IPS-20b (cell line): ENCODE results near the gene RNASEH2A.
"Not testable (repeated sequence)": the region's sequence is repeated elsewhere in the genome, so short reads cannot be mapped to it uniquely, and the experiment has no call there.

ENCODE experiments used
- H3K27ac ChIP-seq: one replicate; pipeline ENCODE4 v1.5.1; 2013; ENCODE audit warnings: low read length
- H3K27me3 ChIP-seq: 2 replicates; pipeline ENCODE4 v1.6.1; 2013; ENCODE audit warnings: mild to moderate bottlenecking, low read length, inconsistent platforms; ENCODE audit not compliant: insufficient read depth
- H3K36me3 ChIP-seq: 2 replicates; pipeline ENCODE4 v1.6.1; 2013; ENCODE audit warnings: low read depth, mild to moderate bottlenecking, inconsistent platforms, low read length, moderate library complexity; ENCODE audit not compliant: insufficient read depth
- H3K4me1 ChIP-seq: 2 replicates; pipeline ENCODE4 v1.6.1; 2013; ENCODE audit warnings: mild to moderate bottlenecking, control low read depth, inconsistent platforms, low read length, moderate library complexity; ENCODE audit not compliant: insufficient read depth
- H3K4me3 ChIP-seq: 2 replicates; pipeline ENCODE4 v1.5.1; 2013; ENCODE audit warnings: mild to moderate bottlenecking, low read length, inconsistent platforms
- H3K9ac ChIP-seq: 2 replicates; pipeline ENCODE4 v1.6.1; 2013; ENCODE audit warnings: low read depth, mild to moderate bottlenecking, inconsistent platforms, low read length, moderate library complexity
- H3K9me3 ChIP-seq: 2 replicates; pipeline ENCODE4 v1.6.1; 2013; ENCODE audit warnings: mild to moderate bottlenecking, low read depth, low read length, inconsistent platforms; ENCODE audit not compliant: insufficient read depth

Gene RNASEH2A

DNA sequence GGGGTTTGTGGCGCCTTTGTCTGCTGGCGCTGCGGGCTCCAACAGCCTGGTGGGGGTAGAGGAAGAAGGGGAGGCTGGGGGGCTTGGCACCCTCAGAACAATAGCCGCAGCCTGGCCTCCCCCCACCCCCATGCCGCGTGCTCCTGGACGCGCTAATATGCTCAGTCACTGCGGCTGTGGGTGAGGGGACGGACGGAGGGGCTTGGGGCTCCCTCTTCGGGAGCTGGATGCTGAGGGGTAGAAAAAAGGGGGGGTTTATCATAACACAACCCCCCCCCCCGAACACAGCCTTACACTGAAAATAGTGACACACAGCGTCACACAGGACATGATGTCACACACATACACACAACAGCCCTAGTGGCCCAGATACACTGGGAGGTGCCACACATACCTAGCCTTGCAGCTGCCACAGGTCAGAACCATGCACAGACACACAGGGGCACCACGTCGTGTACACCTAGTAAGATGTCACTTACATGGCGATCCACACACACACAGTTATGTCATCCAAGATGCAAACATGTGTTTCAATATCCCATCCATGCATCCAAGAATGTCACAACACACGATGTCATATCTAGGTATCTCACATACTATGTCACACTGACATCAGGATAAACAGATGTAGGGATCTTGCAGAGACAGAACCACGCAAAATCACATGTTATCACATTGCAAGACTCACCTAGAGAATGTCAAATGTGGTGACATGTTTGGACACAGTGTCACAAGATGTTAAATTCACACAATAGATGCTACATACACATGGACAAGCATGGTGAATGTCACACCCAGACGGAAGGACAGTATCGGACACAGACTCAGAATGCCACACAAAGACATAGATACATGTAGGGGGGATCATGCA is 32.7 kb downstream of the RNASEH2A start:
- peaks cover 49% of the 10 kb centered on the region for H3K27me3 ChIP-seq
- peaks cover 9% of the 10 kb centered on the region for H3K4me1 ChIP-seq
- no peak overlapping the region for H3K27ac ChIP-seq
- H3K9me3 ChIP-seq, result no peaks in the 10 kb centered on the region
- peak overlapping the region; percentile 69 for H3K4me3 ChIP-seq
- no peaks in the 10 kb centered on the region for H3K36me3 ChIP-seq
- peak overlapping the region; percentile 55; the same call in 1 of the 2 replicates for H3K9ac ChIP-seq

DNA sequence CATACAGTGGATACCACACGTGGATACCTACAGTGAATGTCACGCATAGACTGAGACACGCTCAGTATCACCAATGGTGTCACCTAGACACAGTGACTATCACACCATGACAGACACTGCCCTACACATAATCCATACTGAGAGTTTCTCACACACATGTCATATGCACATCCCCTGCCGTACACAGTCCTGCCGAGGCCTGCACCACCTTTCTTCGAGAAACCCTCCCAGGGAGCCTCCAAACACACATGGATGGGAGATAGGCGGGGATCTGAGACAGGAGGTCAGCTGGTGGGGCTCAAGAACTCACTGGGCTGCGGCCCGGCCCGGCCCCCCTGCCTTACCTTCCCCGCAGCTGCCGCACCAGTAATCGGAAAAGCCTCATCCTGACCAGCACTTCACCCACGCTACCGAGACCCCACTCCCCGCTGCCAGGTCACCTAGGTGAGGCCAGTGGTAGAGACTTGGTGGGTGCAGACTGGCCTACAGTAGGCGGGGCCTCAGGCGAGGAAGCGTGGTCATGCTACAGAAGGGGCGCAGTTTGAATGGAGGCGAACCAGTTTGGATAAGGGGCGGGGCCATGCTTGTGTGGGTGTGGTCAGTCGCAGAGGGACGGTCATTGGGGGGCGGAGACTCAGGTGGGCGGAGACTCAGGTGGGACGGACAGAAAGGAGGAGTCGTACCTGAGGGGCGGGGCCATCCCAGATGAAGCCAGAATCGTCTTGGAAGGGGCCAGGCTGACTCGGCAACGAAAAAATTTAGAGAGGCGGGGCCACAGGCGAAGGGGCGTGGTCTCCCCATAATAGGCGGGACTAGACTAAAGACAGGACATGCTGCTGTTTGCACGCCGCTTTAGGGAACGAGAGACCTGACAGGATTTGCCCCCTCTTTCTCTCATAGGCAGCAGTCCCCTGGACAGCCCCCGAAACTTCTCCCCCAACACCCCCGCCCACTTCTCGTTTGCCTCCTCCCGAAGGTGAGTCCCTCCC is 34.0 kb downstream of the RNASEH2A start:
- Histone ChIP-seq H3K27me3 (peaks cover 36% of the 10 kb centered on the region), H3K4me1 (peaks cover 9% of the 10 kb centered on the region), H3K27ac (peak overlapping the region; percentile 47), H3K4me3 (peak overlapping the region; percentile 69; the same call in 1 of the 2 replicates), H3K36me3 (no peaks in the 10 kb centered on the region), H3K9ac (peak overlapping the region; percentile 63; the same call in 1 of the 2 replicates), H3K9me3 (no peaks in the 10 kb centered on the region)

DNA sequence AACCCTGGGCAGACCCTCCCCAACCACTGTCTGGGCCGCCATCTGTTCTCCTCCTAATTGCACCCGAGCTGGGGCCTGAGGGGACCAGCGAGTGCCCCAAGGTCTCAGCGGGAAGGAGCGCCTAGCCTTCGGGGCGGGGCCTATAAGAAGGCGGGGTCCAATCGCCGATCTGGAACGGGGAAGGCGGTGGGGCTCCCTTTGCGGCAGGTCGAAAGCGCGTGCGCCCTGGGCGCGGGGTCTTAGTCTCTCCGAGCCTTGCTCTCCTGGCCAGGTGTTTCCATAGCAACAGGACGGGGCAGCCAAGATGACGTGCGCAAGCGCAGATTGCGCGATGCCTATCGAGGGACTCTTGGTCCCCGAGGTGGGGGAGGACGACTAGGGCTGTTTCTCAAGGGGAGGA is 34.7 kb downstream of the RNASEH2A start:
- H3K4me1 ChIP-seq, result peaks cover 9% of the 10 kb centered on the region
- H3K9ac ChIP-seq, result peak overlapping the region; percentile 63; the same call in 1 of the 2 replicates
- no peaks in the 10 kb centered on the region for H3K36me3 ChIP-seq
- H3K4me3 ChIP-seq, result peak overlapping the region; percentile 69; the same call in 1 of the 2 replicates
- peak overlapping the region; percentile 47 for H3K27ac ChIP-seq
- peaks cover 29% of the 10 kb centered on the region for H3K27me3 ChIP-seq
- no peaks in the 10 kb centered on the region for H3K9me3 ChIP-seq

DNA sequence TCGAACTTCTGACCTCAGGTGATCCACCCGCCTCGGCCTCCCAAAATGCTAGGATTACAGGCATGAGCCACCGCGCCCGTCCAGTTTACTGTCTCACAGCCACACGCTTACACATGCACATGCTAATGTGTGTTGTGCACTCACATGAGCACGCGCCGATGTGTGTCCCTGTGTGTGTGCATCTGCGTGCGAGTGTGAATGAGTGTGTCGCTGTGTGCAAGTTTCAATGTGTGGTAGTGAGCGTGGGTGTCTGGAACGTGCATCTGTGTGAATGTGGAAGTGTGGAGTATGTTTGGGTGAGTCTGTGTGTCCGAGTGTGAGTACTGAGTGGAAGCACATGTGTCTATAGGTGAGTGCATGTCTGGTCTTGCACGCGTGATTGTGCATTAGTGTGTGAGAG is 36.1 kb downstream of the RNASEH2A start:
- H3K9me3 ChIP-seq, result no peaks in the 10 kb centered on the region
- peaks cover 9% of the 10 kb centered on the region for H3K4me1 ChIP-seq
- no peaks in the 10 kb centered on the region for H3K36me3 ChIP-seq
- H3K27me3 ChIP-seq, result peaks cover 24% of the 10 kb centered on the region
- H3K27ac ChIP-seq, result no peak overlapping the region
- no peak overlapping the region for H3K4me3 ChIP-seq
- H3K9ac ChIP-seq, result no peak overlapping the region

DNA sequence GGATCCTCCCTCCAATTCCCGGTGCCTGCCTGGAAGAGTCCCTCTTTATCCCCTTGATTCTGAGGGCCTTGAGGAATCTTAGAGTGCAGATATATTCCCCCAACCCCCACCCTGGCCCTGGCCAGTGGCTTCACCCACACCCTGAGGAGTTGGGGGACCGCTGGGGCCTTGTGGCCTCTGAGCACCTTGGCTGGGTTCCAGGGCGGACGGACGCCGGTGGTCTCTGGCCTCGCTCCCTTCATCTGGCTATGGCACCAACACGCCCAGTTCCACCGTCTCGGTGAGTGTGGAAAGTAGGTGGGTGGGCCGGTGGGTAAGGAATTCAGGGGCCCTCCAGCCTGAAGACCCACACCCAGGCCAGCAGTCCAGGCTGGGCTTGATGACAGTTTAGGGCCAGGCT is 36.9 kb downstream of the RNASEH2A start:
- H3K9me3 ChIP-seq, result no peaks in the 10 kb centered on the region
- peaks cover 25% of the 10 kb centered on the region for H3K27me3 ChIP-seq
- no peak overlapping the region for H3K9ac ChIP-seq

DNA sequence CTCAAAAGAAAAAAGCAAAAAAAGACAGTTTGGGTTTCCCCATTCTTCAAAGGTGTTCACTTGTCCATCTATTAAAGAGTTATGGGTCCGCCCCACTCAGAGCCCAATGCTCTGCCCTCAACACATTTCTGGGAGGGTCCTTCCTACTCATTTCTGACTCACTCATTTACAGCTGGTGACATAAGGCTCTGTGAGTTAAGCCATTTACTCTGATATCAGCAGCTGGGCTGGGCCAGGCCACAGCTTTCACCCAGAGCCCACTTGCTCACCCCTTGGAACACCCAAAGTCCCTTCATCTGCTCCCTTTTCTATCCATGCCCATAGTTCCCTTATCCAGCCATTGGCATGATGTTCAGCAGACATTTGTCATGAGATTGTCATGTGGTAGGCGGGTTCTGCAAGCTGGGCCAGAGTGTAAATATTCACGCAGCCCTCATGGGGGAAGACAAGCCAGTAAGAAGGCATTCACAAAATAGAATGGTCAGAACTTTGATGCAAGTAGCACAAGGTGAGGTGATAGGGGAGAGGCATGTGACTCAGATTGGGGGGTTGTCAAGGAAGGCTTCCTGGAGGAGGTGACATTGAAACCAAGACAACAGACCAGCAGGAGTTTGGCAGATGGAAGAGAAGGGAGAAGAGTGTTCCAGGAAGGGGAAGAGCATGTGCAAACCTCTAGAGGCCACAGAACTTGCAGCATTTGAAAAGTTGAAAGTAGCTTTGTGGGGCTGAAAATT is 37.8 kb downstream of the RNASEH2A start:
- Histone ChIP-seq H3K4me1 (peaks cover 9% of the 10 kb centered on the region), H3K4me3 (no peak overlapping the region), H3K9me3 (no peaks in the 10 kb centered on the region), H3K27me3 (peaks cover 21% of the 10 kb centered on the region), H3K27ac (no peak overlapping the region), H3K36me3 (no peaks in the 10 kb centered on the region; the same call in 1 of the 2 replicates), H3K9ac (no peak overlapping the region)

More for the DNA sequence above, 36.9 kb downstream of the RNASEH2A start:
- H3K4me1 ChIP-seq, result peaks cover 9% of the 10 kb centered on the region
- no peaks in the 10 kb centered on the region for H3K36me3 ChIP-seq
- H3K27ac ChIP-seq, result no peak overlapping the region
- no peak overlapping the region for H3K4me3 ChIP-seq

DNA sequence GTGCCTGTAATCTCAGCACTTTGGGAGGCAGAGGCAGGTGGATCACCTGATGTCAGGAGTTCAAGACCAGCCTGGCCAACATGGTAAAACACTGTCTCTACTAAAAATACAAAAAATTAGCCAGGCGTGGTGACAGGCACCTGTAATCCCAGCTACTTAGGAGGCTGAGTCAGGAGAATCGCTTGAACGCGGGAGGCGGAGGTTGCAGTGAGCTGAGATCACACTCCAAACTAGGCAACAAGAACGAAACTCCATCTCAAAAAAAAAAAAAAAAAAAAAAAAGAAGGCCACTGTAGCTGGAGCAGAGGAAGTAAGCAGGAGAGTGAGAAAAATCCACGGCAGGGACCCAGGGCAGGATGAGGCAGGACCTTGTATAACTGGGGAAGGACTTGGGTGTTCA is 40.2 kb downstream of the RNASEH2A start:
- H3K36me3 ChIP-seq, H3K9ac ChIP-seq, H3K27ac ChIP-seq, H3K4me3 ChIP-seq, H3K4me1 ChIP-seq, H3K9me3 ChIP-seq: not testable (repeated sequence)
- peaks cover 12% of the 10 kb centered on the region for H3K27me3 ChIP-seq

DNA sequence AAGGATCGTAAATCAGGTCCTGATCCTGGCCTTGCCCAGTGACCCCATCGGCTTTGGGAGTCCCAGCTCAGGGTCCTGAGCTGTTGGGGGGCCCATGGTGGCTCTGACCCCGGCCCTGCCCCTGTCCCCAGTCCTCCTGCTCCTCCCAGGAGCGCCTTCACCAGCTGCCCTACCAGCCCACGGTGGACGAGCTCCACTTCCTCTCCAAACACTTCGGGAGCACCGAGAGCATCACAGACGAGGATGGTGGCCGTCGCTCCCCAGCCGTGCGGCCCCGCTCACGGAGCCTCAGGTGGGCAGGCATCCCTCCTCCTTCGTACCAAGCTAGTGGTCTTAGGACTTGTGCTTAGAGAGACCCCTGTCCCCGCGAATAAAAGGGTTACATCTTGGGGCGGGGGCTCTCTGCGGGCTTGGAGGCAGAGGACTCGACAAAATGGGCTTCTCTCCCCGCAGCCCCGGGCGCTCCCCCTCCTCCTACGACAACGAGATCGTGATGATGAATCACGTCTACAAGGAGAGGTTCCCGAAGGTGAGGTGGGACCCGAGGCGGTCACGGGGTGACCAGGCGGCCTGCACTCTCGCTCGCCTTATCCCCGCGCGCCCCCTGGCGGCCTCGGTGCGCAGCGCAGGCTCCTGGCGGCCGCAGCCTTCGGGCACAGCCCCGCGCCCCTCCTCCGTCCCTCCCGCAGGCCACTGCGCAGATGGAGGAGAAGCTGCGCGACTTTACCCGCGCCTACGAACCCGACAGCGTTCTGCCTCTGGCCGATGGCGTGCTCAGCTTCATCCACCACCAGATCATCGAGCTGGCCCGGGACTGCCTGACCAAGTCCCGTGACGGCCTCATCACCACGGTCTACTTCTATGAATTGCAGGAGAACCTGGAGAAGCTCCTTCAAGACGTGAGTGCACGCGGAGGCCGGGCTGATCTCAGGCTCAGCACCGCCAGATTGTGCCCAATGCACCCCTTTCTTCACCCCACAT is 41.1 kb downstream of the RNASEH2A start:
- Histone ChIP-seq H3K4me3 (peak overlapping the region; percentile 56; the same call in 1 of the 2 replicates), H3K27ac (no peak overlapping the region), H3K4me1 (no peaks in the 10 kb centered on the region), H3K36me3 (no peaks in the 10 kb centered on the region; the same call in 1 of the 2 replicates), H3K9ac (peak overlapping the region; percentile 32; the same call in 1 of the 2 replicates), H3K27me3 (peaks cover 12% of the 10 kb centered on the region), H3K9me3 (no peaks in the 10 kb centered on the region)

DNA sequence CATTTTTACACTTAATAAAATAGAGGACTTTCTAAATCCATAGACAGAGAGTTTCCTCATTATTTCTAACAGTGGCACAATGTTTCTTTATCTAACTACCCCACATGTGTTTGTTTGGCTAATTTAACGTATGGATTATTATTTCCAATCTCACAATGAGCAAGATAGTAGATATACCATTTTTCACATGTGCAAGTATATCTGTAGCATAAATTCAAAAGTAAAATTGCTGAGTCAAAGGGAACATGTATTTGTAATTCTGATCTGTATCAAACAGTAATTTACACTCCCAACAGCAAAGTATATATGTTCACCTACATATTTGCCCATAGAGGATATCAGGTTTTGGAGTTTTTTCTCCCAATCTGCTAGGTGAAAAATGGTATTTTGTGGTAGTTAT is 50.3 kb downstream of the RNASEH2A start:
- H3K36me3 ChIP-seq, result peaks cover 21% of the 10 kb centered on the region; the same call in 1 of the 2 replicates
- no peaks in the 10 kb centered on the region for H3K4me1 ChIP-seq
- no peak overlapping the region for H3K4me3 ChIP-seq
- H3K27me3 ChIP-seq, result no peaks in the 10 kb centered on the region
- no peak overlapping the region for H3K9ac ChIP-seq
- no peak overlapping the region for H3K27ac ChIP-seq
- no peaks in the 10 kb centered on the region for H3K9me3 ChIP-seq
